SK-N-SH treated with all-trans-retinoic acid at 6 μM for 48 hours (cell line): ENCODE measurements around the gene MOV10.

ENCODE experiments used
- ATAC-seq: fragments of 200-7000 bp; cut with Tn5 transposase; 3 replicates; pipeline ENCODE4 v1.9.1; 2020; ENCODE audit warnings: mild to moderate bottlenecking, moderate library complexity
- ARNTL ChIP-seq: fragments of 450-650 bp; formaldehyde crosslinking; IDR thresholded peaks from 2 replicates; pipeline ENCODE4 v1.5.0; 2020; ENCODE audit warnings: low read depth, mild to moderate bottlenecking, moderate library complexity, borderline replicate concordance
- BACH2 ChIP-seq: fragments of 250-450 bp; sonication (Bioruptor Pico); IDR thresholded peaks from 2 replicates; pipeline ENCODE4 v1.9.0; 2021; ENCODE audit warnings: mild to moderate bottlenecking, borderline replicate concordance
- CREB5 ChIP-seq: fragments of 250-450 bp; sonication (Bioruptor Pico); IDR thresholded peaks from 2 replicates; pipeline ENCODE4 v1.5.1; 2020; ENCODE audit warnings: low read depth, mild to moderate bottlenecking, moderate library complexity
- CSDC2 ChIP-seq: fragments of 250-450 bp; sonication (Bioruptor Pico); IDR thresholded peaks from 2 replicates; pipeline ENCODE4 v1.5.0; 2020; ENCODE audit warnings: mild to moderate bottlenecking, moderate library complexity
- CSRNP3 ChIP-seq: fragments of 250-450 bp; sonication (Bioruptor Pico); IDR thresholded peaks from 2 replicates; pipeline ENCODE4 v1.5.1; 2021; ENCODE audit warnings: mild to moderate bottlenecking, moderate library complexity
- ESRRG ChIP-seq: fragments of 250-450 bp; sonication (Bioruptor Pico); IDR thresholded peaks from 2 replicates; pipeline ENCODE4 v1.6.1; 2021; ENCODE audit warnings: mild to moderate bottlenecking
- GLIS3 ChIP-seq: fragments of 250-450 bp; sonication (Bioruptor Pico); IDR thresholded peaks from 2 replicates; pipeline ENCODE4 v1.5.0; 2020; ENCODE audit warnings: mild to moderate bottlenecking, moderate library complexity
- ISL1 ChIP-seq: fragments of 250-450 bp; sonication (Bioruptor Pico); IDR thresholded peaks from 2 replicates; pipeline ENCODE4 v2.1.2; 2022; ENCODE audit warnings: mild to moderate bottlenecking, moderate library complexity
- OSR1 ChIP-seq: fragments of 250-450 bp; sonication (Bioruptor Pico); IDR thresholded peaks from 2 replicates; pipeline ENCODE4 v1.8.0; 2022; ENCODE audit warnings: moderate library complexity, mild to moderate bottlenecking, inconsistent platforms
- POU6F1 ChIP-seq: fragments of 250-450 bp; sonication (Bioruptor Pico); IDR thresholded peaks from 2 replicates; pipeline ENCODE4 v1.8.0; 2021; ENCODE audit warnings: low read depth, mild to moderate bottlenecking, moderate library complexity, borderline replicate concordance
- PPARA ChIP-seq: fragments of 250-450 bp; sonication (Bioruptor Pico); IDR thresholded peaks from 2 replicates; pipeline ENCODE4 v1.5.0; 2020; ENCODE audit warnings: mild to moderate bottlenecking, borderline replicate concordance
- RARB ChIP-seq: fragments of 250-450 bp; sonication (Bioruptor Pico); IDR thresholded peaks from 2 replicates; pipeline ENCODE4 v1.8.0; 2021; ENCODE audit warnings: mild to moderate bottlenecking, moderate library complexity
- TCF4 ChIP-seq: fragments of 250-450 bp; sonication (Bioruptor Pico); IDR thresholded peaks from 2 replicates; pipeline ENCODE4 v1.8.0; 2021; ENCODE audit warnings: mild to moderate bottlenecking, moderate library complexity, borderline replicate concordance
- TOX ChIP-seq: fragments of 250-450 bp; sonication (Bioruptor Pico); IDR thresholded peaks from 2 replicates; pipeline ENCODE4 v1.8.0; 2021; ENCODE audit warnings: mild to moderate bottlenecking, moderate library complexity, borderline replicate concordance
- ZC3H10 ChIP-seq: fragments of 250-450 bp; sonication (Bioruptor Pico); IDR thresholded peaks from 2 replicates; pipeline ENCODE4 v1.5.1; 2021; ENCODE audit warnings: mild to moderate bottlenecking, moderate library complexity
- ZFP30 ChIP-seq: fragments of 450-650 bp; formaldehyde crosslinking; IDR thresholded peaks from 2 replicates; pipeline ENCODE4 v1.5.0; 2022; ENCODE audit warnings: mild to moderate bottlenecking, moderate library complexity
- ZNF565 ChIP-seq: fragments of 450-650 bp; formaldehyde crosslinking; conservative IDR thresholded peaks from 2 replicates; pipeline ENCODE4 v1.5.0; 2020; ENCODE audit warnings: low read depth, mild to moderate bottlenecking, moderate library complexity
- ZNF70 ChIP-seq: fragments of 450-650 bp; formaldehyde crosslinking; IDR thresholded peaks from 2 replicates; pipeline ENCODE4 v1.5.0; 2020; ENCODE audit warnings: mild to moderate bottlenecking, moderate library complexity
- ZNF8 ChIP-seq: fragments of 450-650 bp; formaldehyde crosslinking; IDR thresholded peaks from 2 replicates; pipeline ENCODE4 v1.5.0; 2020; ENCODE audit warnings: mild to moderate bottlenecking, moderate library complexity
- TF ChIP-seq, protein P1 (sequence below): fragments of 250-450 bp; sonication (Bioruptor Pico); IDR thresholded peaks from 2 replicates; pipeline ENCODE4 v1.8.0; 2020; ENCODE audit warnings: mild to moderate bottlenecking, moderate library complexity, borderline replicate concordance

MOV10 gene

GRCh38 chr1:112693821-112694220 is 19.4 kb downstream of the MOV10 start:
- ATAC-seq: no peak
- TF ChIP-seq PPARA (CRISPR knock-in tag) (no peak), CSRNP3 (CRISPR knock-in tag) (no peak), ARNTL (CRISPR knock-in tag) (no peak), ZNF70 (no peak), ESRRG (CRISPR knock-in tag) (no peak), TOX (CRISPR knock-in tag) (no peak), ZNF565 (no peak), ZFP30 (CRISPR knock-in tag) (no peak), ZNF8 (CRISPR knock-in tag) (no peak), CSDC2 (CRISPR knock-in tag) (no peak), OSR1 (CRISPR knock-in tag) (no peak), ISL1 (CRISPR knock-in tag) (no peak), TCF4 (CRISPR knock-in tag) (no peak), BACH2 (CRISPR knock-in tag) (no peak), GLIS3 (CRISPR knock-in tag) (no peak), CREB5 (CRISPR knock-in tag) (no peak)
- TF ChIP-seq, protein P1, sequence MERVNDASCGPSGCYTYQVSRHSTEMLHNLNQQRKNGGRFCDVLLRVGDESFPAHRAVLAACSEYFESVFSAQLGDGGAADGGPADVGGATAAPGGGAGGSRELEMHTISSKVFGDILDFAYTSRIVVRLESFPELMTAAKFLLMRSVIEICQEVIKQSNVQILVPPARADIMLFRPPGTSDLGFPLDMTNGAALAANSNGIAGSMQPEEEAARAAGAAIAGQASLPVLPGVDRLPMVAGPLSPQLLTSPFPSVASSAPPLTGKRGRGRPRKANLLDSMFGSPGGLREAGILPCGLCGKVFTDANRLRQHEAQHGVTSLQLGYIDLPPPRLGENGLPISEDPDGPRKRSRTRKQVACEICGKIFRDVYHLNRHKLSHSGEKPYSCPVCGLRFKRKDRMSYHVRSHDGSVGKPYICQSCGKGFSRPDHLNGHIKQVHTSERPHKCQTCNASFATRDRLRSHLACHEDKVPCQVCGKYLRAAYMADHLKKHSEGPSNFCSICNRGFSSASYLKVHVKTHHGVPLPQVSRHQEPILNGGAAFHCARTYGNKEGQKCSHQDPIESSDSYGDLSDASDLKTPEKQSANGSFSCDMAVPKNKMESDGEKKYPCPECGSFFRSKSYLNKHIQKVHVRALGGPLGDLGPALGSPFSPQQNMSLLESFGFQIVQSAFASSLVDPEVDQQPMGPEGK: no peak
- TF ChIP-seq, all 23 proteins: peak for 0

DNA sequence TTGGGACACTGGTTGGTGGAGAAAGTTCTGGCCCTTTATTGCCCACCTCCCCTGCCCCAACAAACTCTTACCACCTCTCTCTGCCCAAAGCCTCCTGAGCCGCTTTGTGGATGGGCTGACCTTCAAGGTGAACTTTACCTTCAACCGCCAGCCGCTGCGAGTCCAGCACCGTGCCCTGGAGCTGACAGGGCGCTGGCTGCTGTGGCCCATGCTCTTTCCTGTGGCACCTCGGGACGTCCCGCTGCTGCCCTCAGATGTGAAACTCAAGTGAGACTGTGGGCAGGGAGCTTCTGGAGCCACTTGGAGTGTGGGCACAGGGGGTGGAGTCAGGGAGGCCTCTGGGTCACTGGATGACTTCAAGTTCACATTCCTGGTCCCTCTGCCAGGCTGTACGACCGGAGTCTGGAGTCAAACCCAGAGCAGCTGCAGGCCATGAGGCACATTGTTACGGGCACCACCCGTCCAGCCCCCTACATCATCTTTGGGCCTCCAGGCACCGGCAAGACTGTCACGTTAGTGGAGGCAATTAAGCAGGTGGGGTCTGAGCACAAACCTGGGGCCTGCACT is 20.0 kb downstream of the MOV10 start:
- no peak for ATAC-seq

DNA sequence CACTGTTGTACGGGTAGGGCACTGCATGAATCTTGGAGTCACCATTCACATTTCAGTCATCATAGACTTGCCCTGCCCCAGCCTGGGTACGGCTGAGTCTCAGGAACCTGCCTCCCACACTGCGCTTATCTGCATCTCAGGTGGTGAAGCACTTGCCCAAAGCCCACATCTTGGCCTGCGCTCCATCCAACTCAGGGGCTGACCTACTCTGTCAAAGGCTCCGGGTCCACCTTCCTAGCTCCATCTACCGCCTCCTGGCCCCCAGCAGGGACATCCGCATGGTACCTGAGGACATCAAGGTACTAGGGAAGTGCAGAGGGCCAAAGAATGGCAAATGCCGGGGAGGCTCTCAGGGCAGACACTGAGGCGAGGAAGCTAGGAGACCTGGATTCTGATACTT is 20.8 kb downstream of the MOV10 start:
- TF ChIP-seq POU6F1 (CRISPR knock-in tag) (no peak), ZNF8 (CRISPR knock-in tag) (no peak), PPARA (CRISPR knock-in tag) (no peak), ISL1 (CRISPR knock-in tag) (no peak), GLIS3 (CRISPR knock-in tag) (no peak), TCF4 (CRISPR knock-in tag) (no peak), ZC3H10 (CRISPR knock-in tag) (no peak), ZNF70 (no peak)
- TF ChIP-seq, protein P1: no peak
- no peak for ATAC-seq

More for the DNA sequence above, 20.0 kb downstream of the MOV10 start:
- TF ChIP-seq PPARA (CRISPR knock-in tag): no peak
- no peak for TF ChIP-seq ZNF8 (CRISPR knock-in tag)
- TF ChIP-seq CSDC2 (CRISPR knock-in tag): no peak
- TF ChIP-seq CSRNP3 (CRISPR knock-in tag): no peak
- no peak for TF ChIP-seq POU6F1 (CRISPR knock-in tag)
- TF ChIP-seq RARB: no peak
- TF ChIP-seq BACH2 (CRISPR knock-in tag): no peak
